ENCODE data around the gene EHMT1.

GRCh38 chr9:137645211-137645610 is 26.4 kb downstream of the EHMT1 start:
- no peak for TF ChIP-seq CTCF (IDR thresholded peaks at IDR 0.05; ENCODE audit: insufficient read depth, low read depth, low read length)
- TF ChIP-seq EZH2 (IDR thresholded peaks at IDR 0.05; ENCODE audit: insufficient read depth, low read length): no peak

Data from astrocyte (in vitro differentiated cells and primary cell).